IPS-15b (cell line): ENCODE measurements around the gene CAMK2A.

Experiments used
- H3K27me3 ChIP-seq: one replicate; pipeline ENCODE4 v1.6.1; 2013; ENCODE audit warnings: low read length; ENCODE audit not compliant: control insufficient read depth, insufficient read depth
- H3K36me3 ChIP-seq: one replicate; pipeline ENCODE4 v1.6.1; 2013; ENCODE audit warnings: low read length; ENCODE audit not compliant: control insufficient read depth, insufficient read depth
- H3K4me1 ChIP-seq: one replicate; pipeline ENCODE4 v1.6.1; 2013; ENCODE audit warnings: mild to moderate bottlenecking, low read length; ENCODE audit not compliant: control insufficient read depth, insufficient read depth
- H3K4me3 ChIP-seq: one replicate; pipeline ENCODE4 v1.5.1; 2013; ENCODE audit warnings: low read depth, low read length
- H3K9ac ChIP-seq: one replicate; pipeline ENCODE4 v1.6.1; 2013; ENCODE audit warnings: low read depth, mild to moderate bottlenecking, low read length
- H3K9me3 ChIP-seq: one replicate; pipeline ENCODE4 v1.6.1; 2013; ENCODE audit warnings: mild to moderate bottlenecking, low read length; ENCODE audit not compliant: control insufficient read depth, insufficient read depth

Gene CAMK2A

DNA sequence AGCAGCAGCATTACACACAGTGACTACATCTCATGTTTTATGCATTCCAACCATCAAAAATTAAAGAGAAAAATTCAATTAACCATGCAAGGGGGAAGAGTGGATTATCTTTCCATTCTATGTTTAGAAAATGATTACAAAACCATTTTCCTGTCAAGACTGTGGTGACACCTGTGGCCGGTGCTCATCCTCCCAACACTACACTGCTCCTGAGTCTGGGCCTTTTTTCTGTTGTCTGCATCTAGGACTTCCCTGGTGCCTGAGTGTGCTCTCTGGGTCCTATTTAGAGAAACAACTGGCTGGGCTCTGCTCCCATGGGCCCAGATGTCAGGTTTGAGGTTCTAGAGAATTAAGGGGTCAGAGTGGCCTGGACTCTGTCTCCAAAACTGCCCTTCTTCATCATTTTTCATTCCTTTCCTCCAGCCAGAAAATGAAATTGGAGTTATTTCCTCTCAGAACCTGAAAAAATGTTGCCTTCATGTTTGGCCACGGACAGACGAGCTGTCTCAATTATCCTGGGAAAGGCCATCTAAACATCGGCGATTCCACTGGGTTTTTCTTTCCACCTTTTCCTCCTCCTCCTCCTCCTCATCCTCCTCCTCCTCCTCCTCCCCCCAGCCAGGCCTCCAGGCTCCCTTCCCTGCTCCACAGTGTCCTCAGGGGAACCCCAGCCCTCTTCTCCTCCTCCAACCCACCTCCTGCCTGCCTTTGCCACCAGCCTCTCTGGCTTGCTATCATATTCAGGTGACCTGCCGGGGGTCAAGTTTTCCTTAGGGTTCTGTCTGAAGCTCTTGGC is 24.5 kb upstream of the CAMK2A start:
- no peaks in the 10 kb centered on the region for H3K36me3 ChIP-seq
- H3K9ac ChIP-seq, result no peak overlapping the region
- H3K9me3 ChIP-seq, result no peaks in the 10 kb centered on the region
- H3K27me3 ChIP-seq, result no peaks in the 10 kb centered on the region
- no peaks in the 10 kb centered on the region for H3K4me1 ChIP-seq
- no peak overlapping the region for H3K4me3 ChIP-seq

DNA sequence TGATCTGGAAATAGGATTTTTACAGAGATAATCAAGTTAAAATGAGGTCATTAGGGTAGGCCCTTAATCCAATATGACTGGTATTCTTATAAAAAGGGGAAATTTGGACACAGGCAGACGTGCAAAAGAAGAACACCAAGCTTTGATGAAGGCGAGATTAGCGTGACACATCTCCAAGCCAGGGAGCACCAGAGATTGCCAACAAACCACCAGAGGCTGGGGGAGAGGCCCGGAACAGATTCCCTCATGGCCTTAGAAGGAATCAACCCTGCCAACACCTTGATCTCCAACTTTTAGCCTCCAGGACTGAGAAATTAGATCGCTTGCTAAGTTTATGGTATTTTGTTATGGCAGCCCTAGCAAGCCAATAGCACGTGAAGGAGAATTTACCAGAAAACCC is 23.9 kb upstream of the CAMK2A start:
- Histone ChIP-seq H3K36me3 (no peaks in the 10 kb centered on the region), H3K9me3 (no peaks in the 10 kb centered on the region), H3K4me3 (no peak overlapping the region), H3K4me1 (no peaks in the 10 kb centered on the region), H3K9ac (no peak overlapping the region), H3K27me3 (no peaks in the 10 kb centered on the region)

DNA sequence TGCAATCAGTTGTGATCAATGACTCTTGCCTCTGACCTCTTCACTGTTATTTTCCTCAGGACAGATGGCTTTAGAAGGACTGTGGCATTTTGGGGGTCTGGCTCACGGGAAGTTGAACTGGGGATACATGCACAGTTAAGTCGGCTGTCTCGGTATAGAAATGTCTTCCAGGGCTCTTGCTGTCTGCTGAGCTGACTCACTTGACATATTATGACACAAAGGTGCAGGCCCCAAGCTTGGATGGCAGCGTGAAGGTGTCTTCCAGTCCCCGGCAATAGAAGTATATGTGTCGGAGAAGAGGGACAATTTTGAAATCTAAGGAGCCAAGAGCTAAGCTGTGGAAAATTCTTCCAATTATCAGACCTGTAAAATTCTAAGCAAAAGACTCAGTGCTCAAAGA is 22.9 kb upstream of the CAMK2A start:
- Histone ChIP-seq H3K9me3 (no peaks in the 10 kb centered on the region), H3K27me3 (no peaks in the 10 kb centered on the region), H3K4me1 (no peaks in the 10 kb centered on the region), H3K9ac (no peak overlapping the region), H3K4me3 (no peak overlapping the region), H3K36me3 (no peaks in the 10 kb centered on the region)

- H3K36me3 ChIP-seq, result no peaks in the 10 kb centered on the region
- no peak overlapping the region for H3K4me3 ChIP-seq
- no peaks in the 10 kb centered on the region for H3K9me3 ChIP-seq
- H3K9ac ChIP-seq, result no peak overlapping the region
- H3K27me3 ChIP-seq, result no peaks in the 10 kb centered on the region
- H3K4me1 ChIP-seq, result no peaks in the 10 kb centered on the region
Observed at GRCh38 chr5:150311015-150311692, 21.6 kb upstream of the CAMK2A start.

GRCh38 chr5:150310246-150310645 is 20.7 kb upstream of the CAMK2A start:
- Histone ChIP-seq H3K27me3 (no peaks in the 10 kb centered on the region), H3K4me3 (no peak overlapping the region), H3K4me1 (peaks cover 3% of the 10 kb centered on the region), H3K36me3 (no peaks in the 10 kb centered on the region), H3K9ac (no peak overlapping the region), H3K9me3 (no peaks in the 10 kb centered on the region)

DNA sequence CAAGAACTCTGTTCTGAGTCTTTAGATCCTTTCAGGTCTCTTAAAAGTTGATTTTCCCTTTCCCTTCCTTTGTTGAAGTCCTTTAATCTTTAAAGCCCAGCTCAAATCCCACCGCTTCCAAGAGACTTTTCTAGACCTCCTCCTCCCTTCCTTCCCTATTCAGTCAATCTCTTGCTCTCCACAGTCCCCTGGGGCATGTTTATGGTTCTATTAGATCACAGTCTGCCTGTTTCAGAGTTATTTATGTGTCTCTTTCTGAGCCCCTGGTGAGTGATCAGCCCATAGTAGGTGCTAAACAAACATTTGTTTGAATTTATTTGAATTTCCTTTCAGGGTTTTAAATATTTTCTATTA is 20.3 kb upstream of the CAMK2A start:
- Histone ChIP-seq H3K27me3 (no peaks in the 10 kb centered on the region), H3K4me3 (no peak overlapping the region), H3K9me3 (no peaks in the 10 kb centered on the region), H3K4me1 (peaks cover 5% of the 10 kb centered on the region), H3K9ac (no peak overlapping the region), H3K36me3 (no peaks in the 10 kb centered on the region)

- Histone ChIP-seq H3K9me3 (no peaks in the 10 kb centered on the region), H3K4me3 (no peak overlapping the region), H3K27me3 (no peaks in the 10 kb centered on the region), H3K4me1 (peaks cover 7% of the 10 kb centered on the region), H3K36me3 (no peaks in the 10 kb centered on the region), H3K9ac (no peak overlapping the region)
Observed at GRCh38 chr5:150309101-150309885, 19.7 kb upstream of the CAMK2A start.

GRCh38 chr5:150307617-150308426 is 18.2 kb upstream of the CAMK2A start:
- no peak overlapping the region for H3K4me3 ChIP-seq
- H3K36me3 ChIP-seq, result no peaks in the 10 kb centered on the region
- no peaks in the 10 kb centered on the region for H3K9me3 ChIP-seq
- H3K4me1 ChIP-seq, result peaks cover 20% of the 10 kb centered on the region
- no peaks in the 10 kb centered on the region for H3K27me3 ChIP-seq
- H3K9ac ChIP-seq, result no peak overlapping the region

DNA sequence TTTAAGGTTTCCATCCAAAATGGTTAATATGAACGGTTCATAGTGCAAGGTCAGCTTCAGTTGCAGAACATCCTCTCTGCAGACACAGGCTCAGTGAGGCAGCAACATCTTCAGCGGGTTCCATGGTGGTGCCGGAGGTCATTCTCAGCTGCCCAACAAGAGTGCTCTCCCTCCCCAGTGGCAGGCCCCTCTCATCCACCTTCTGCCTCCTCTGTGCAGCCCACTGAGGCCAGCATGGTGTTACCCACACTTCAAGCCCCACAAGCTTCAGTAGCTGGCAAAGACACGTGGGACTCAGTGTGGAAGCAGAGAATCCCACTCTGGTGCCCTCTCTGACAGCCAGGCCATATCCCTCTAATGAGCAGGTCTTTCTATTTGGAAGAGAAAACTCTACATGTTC is 17.2 kb upstream of the CAMK2A start:
- no peaks in the 10 kb centered on the region for H3K9me3 ChIP-seq
- H3K4me3 ChIP-seq, result no peak overlapping the region
- no peaks in the 10 kb centered on the region for H3K36me3 ChIP-seq
- H3K9ac ChIP-seq, result no peak overlapping the region
- peaks cover 20% of the 10 kb centered on the region for H3K4me1 ChIP-seq
- peaks cover under 1% of the 10 kb centered on the region for H3K27me3 ChIP-seq

DNA sequence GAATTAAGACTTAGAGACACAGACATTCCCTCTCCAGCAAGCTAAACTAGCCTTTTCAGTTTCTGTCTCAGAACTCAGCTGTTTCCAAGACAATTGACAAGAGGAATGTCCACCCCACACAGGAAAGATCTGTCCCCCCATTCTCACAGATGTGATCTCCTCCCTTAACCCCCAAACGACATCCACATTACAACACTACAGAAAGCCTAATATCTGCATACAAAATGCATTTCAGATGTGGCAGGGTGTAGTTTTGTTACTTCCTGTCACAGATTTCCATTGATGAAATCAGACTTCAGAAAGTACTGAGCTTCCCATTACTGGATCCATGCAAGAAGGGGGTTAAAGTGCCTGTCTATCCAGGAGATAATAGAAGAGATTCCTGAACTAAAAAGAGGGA is 16.0 kb upstream of the CAMK2A start:
- Histone ChIP-seq H3K27me3 (peaks cover 10% of the 10 kb centered on the region), H3K4me1 (peaks cover 20% of the 10 kb centered on the region), H3K4me3 (no peak overlapping the region), H3K9ac (no peak overlapping the region), H3K9me3 (no peaks in the 10 kb centered on the region), H3K36me3 (no peaks in the 10 kb centered on the region)

GRCh38 chr5:150305095-150305494 is 15.5 kb upstream of the CAMK2A start:
- no peak overlapping the region for H3K9ac ChIP-seq
- peaks cover 10% of the 10 kb centered on the region for H3K27me3 ChIP-seq
- no peaks in the 10 kb centered on the region for H3K36me3 ChIP-seq
- H3K9me3 ChIP-seq, result no peaks in the 10 kb centered on the region
- H3K4me1 ChIP-seq, result peaks cover 20% of the 10 kb centered on the region
- H3K4me3 ChIP-seq, result no peak overlapping the region
